Glomerular endothelial cell (primary cell): ENCODE results near the gene MCM5. TPM values are rescaled to one million over a fixed set of nuclear protein-coding genes. Genes with fewer than 3 reads are reported as not detected.
"Not testable (repeated sequence)": the region's sequence is repeated elsewhere in the genome, so short reads cannot be mapped to it uniquely, and the experiment has no call there.

Experiments used
- DNase-seq: peaks from one replicate; pipeline ENCODE4 v3.0.0-alpha.2; 2011; ENCODE audit warnings: low read depth, low spot score; ENCODE audit errors: extremely low read depth
- total RNA-seq: library from RNA; depleted of rRNA; stranded (reverse); fragments of >200 nt; gene quantifications from 2 replicates; pipeline ENCODE4 v1.2.3, GENCODE V29; 2015

Gene MCM5
- total RNA-seq, 1 donor from 2014 or later = 33.6 TPM

DNA sequence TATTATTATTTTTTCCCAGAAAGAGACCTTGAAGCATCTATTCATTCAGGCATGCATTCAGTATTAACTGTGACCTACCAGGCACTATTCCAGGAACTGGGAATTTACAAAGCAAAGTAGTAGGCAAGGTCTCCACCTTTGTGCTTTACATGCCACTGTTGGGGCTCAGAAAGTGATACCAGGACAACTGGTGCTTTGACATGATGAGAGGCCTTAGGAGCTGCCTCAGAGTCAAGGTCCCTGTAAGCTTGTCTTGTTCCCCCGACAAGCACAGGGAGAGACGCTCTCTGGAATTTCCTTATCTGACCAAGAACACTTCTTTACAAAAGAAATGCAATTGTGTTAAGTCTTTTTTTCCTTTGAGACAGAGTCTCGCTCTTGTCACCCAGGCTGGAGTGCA, 21.3 kb upstream of the MCM5 start:
- no peak for DNase-seq

- no peak for DNase-seq
These were observed 20.6 kb upstream of the MCM5 start for GRCh38 chr22:35379146-35379993.

GRCh38 chr22:35380013-35380412, 19.9 kb upstream of the MCM5 start:
- no peak for DNase-seq

DNA sequence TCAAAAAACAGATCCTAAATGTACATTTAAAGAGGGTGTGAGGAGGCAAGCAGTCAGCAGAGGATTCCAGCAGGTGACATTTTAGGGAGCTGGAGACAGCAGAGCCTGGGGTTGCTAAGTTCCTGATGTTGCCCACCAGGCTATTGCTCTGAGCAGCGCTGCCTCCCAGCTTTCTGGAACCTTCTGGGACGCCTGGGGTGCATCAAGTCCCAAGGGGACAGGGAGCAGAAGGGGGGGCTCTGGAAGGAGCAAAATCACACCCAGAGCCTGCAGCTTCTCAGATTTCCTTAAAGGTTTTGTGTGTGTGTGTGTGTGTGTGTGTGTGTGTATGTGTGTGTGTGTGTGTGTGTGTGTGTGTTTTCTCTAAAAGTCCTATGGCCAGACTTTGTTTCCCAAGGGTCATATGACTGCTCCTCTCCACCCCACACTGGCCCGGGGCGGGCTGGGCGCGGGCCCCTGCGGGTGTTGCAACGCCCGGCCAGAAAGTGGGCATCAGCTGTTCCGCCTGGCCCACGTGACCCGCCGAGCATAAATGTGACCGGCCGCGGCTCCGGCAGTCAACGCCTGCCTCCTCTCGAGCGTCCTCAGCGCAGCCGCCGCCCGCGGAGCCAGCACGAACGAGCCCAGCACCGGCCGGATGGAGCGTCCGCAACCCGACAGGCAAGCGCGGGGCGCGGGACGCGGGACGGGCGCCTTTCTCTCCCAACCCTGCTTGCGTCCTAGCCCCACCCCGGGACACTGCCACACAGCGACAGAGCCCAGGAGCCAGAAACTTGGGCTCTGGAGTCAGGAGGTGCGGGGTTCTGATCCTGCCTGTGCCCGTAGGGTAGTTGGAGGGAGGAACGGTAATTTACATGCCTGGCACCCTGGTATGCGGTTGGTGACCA, 19.2 kb upstream of the MCM5 start, which contains the start of gene HMOX1:
Gene HMOX1, plus strand, starts transcription at position 560 of the 887 bp plus-strand sequence. Its CDS starts 78 bp downstream, at position 638.
- DNase-seq = no peak

- DNase-seq = no peak
These were observed 18.4 kb upstream of the MCM5 start for GRCh38 chr22:35381424-35382009.

GRCh38 chr22:35383679-35384071, 16.3 kb upstream of the MCM5 start:
- no peak for DNase-seq

DNA sequence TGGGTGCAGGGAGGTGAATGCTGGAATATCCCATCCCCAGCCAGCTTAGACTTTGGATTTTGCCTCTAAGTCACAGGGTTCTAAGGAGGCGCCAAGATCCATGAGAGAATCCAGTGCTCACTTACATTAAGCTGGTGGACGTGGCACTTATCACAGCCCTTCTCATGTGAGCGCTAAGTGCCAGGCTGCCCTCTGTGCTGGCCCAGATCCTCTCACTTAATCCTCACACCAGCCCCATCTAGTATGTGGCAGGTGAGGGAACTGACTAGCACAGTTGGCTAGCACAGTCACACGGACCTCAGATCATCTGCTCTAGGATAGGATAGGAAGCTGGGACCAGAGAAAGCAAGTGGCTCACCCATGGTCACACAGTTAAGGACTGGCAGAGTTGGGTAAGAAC, 15.4 kb upstream of the MCM5 start:
- DNase-seq = no peak

DNA sequence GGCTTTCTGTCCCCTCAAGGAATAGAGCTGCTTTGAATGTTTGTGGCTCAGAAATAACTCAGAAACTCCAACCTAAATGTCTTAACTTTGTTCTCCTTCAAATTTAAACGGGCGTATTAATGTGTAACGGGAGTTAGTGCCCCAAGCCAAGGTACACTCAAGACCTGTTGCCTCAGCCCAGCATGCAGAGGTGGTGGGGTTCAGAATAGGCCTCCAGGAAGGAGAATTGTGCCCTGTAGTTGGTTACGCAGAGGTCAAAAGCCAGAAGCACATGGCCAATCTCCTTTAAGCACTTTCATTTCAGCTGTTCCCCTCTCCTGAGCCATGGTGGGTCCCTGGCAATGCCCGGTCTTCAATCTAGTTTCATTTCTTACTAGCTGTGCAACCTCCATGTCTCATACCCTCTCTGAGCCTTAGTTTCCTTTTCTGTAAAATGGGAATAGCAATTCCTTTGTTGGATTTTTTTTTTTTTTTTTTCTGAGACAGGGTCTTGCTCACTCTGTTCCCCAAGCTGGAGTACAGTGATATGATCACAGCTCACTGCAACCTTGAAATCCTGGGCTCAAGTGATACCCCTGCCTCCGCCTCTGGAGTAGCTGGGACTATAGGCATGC, 14.9 kb upstream of the MCM5 start:
- no peak for DNase-seq

- DNase-seq = no peak
These were observed 13.2 kb upstream of the MCM5 start for GRCh38 chr22:35386670-35387288.

GRCh38 chr22:35390933-35391332, 9.0 kb upstream of the MCM5 start:
- no peak for DNase-seq

GRCh38 chr22:35392357-35392756, 7.6 kb upstream of the MCM5 start:
- DNase-seq = no peak

DNA sequence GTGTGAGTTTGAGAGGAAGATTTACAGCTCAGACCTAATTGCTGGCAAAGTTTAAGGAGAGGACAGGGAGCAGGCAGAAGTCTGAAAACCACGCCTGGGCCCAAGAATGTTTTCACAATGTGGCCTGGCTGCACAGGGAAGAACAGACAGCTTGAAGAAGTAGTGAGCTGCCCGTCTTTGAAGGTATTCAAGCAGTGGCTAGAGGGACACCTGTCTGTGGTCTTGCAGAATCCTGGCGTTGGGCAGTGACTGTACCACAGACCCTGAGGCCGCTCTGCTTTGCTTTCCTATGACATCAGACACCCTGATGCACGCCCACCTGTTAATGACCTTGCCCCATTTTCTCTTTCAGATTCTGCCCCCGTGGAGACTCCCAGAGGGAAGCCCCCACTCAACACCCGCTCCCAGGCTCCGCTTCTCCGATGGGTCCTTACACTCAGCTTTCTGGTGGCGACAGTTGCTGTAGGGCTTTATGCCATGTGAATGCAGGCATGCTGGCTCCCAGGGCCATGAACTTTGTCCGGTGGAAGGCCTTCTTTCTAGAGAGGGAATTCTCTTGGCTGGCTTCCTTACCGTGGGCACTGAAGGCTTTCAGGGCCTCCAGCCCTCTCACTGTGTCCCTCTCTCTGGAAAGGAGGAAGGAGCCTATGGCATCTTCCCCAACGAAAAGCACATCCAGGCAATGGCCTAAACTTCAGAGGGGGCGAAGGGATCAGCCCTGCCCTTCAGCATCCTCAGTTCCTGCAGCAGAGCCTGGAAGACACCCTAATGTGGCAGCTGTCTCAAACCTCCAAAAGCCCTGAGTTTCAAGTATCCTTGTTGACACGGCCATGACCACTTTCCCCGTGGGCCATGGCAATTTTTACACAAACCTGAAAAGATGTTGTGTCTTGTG, 6.6 kb upstream of the MCM5 start:
- DNase-seq = no peak

DNA sequence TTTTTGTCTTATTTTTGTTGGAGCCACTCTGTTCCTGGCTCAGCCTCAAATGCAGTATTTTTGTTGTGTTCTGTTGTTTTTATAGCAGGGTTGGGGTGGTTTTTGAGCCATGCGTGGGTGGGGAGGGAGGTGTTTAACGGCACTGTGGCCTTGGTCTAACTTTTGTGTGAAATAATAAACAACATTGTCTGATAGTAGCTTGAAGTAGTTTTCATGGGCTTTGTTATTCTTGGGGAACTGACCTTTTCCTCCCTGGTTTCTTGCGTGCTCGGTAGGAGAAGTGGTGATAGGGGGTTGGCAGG, 6.0 kb upstream of the MCM5 start:
- DNase-seq = no peak

DNA sequence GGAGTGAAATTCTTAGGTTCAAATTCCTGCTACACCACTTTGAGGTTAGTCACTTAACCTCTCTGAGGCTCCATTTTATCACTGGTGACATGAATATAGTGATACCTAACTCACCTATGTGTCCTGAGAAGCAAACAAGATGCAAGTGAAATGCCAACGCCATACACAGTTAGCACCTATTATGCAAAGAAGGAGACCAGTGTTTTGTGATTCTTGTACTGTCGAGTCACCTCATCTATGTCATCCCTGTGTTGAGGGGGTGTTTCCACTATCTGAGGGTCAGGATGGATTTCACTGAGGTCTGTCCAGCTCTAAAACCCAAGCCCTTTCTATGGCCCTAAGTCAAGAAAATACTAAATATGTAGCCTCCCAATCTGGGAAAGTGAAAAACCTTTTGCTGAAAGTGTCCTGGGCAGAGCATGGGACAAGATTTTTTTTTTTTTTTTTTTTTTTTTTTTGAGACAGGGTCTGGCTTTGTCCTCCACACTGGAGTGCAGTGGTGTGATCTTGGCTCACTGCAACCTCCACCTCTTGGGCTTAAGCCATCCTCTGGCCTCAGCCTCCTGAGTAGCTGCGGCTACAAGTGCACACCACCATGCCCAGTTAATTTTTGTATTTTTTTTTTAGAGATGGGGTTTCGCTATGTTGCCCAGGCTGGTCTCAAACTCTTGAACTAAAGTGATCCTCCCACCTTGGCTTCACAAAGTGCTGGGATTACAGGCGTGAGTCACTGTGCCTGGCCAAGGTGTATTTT, 5.0 kb upstream of the MCM5 start:
- no peak for DNase-seq

GRCh38 chr22:35396622-35397021, 3.3 kb upstream of the MCM5 start:
- DNase-seq = not testable (repeated sequence)

GRCh38 chr22:35397095-35397904, 2.6 kb upstream of the MCM5 start:
- DNase-seq = no peak

DNA sequence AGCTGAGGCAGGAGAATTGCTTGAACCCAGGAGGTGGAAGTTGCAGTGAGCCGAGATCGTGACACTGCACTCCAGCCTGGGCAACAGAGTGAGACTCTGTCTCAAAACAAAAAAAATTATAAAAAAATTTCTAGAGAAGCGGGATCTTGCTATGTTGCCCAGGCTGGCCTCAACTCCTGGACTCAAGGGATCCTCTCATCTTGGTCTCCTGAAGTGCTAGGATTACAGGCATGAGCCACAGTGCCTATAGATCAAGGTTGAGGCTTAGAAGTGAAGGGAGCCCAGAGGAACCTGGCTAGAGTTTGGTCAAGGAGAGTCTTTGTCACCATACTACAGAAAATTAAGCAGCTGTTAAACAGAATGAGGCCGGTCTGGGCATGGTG, 1.4 kb upstream of the MCM5 start:
- no peak for DNase-seq

GRCh38 chr22:35399114-35399677, 744 bp upstream of the MCM5 start:
- no peak for DNase-seq
